BJ (cell line): ENCODE measurements around the gene ELL3. TPM values are rescaled to one million over a fixed set of nuclear protein-coding genes. Genes with fewer than 3 reads are reported as not detected.
A peak's percentile ranks its signal among the peaks of the same experiment; 100 is the strongest.
"Not testable (repeated sequence)": the region's sequence is repeated elsewhere in the genome, so short reads cannot be mapped to it uniquely, and the experiment has no call there.

ENCODE experiments used
- CTCF ChIA-PET: fragments of 350-600 bp; formaldehyde crosslinking; extraction: SDS; loops from one replicate; lab custom pipeline; 2021; ENCODE audit warnings: antibody characterized with exemption, inconsistent platforms; lab: Yijun Ruan, JAX
- POLR2A ChIA-PET: fragments of 300-600 bp; sonication (Branson Sonifier 250); formaldehyde crosslinking; extraction: SDS; loops from one replicate; lab custom pipeline; 2021; ENCODE audit warnings: antibody characterized with exemption; lab: Charles Lee
- DNase-seq: peaks from one replicate; pipeline ENCODE4 v3.0.0-alpha.2; 2011; ENCODE audit warnings: low read depth
- H3K27me3 ChIP-seq: 2 replicates; pipeline ENCODE4 v1.6.0; 2011; ENCODE audit warnings: low read length; ENCODE audit not compliant: control insufficient read depth, insufficient read depth
- H3K36me3 ChIP-seq: 2 replicates; pipeline ENCODE4 v1.5.1; 2011; ENCODE audit warnings: low read length; ENCODE audit not compliant: control insufficient read depth, insufficient read depth
- H3K4me3 ChIP-seq: 2 replicates; pipeline ENCODE4 v1.5.1; 2011; ENCODE audit warnings: low read depth, mild to moderate bottlenecking, control low read depth, low read length
- polyA minus RNA-seq: library from RNA; depleted of rRNA, polyadenylated mRNA; stranded (reverse); fragments of >200 nt; gene quantifications from 2 replicates; pipeline ENCODE4 v1.2.3, GENCODE V29; 2011; rRNA and poly(A)+ RNA removed
- polyA plus RNA-seq: library from polyadenylated mRNA; depleted of rRNA; stranded (reverse); fragments of >200 nt; gene quantifications from 2 replicates; pipeline ENCODE4 v1.2.3, GENCODE V29; 2011; rRNA removed
- TF ChIP-seq, protein P1 (sequence below): IDR thresholded peaks from 2 replicates; pipeline ENCODE4 v1.5.1; 2011; ENCODE audit warnings: low read depth, mild to moderate bottlenecking, control low read depth, inconsistent platforms, low read length, moderate library complexity; ENCODE audit not compliant: insufficient read depth

The ELL3 gene, protein sequence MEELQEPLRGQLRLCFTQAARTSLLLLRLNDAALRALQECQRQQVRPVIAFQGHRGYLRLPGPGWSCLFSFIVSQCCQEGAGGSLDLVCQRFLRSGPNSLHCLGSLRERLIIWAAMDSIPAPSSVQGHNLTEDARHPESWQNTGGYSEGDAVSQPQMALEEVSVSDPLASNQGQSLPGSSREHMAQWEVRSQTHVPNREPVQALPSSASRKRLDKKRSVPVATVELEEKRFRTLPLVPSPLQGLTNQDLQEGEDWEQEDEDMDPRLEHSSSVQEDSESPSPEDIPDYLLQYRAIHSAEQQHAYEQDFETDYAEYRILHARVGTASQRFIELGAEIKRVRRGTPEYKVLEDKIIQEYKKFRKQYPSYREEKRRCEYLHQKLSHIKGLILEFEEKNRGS
- polyA plus RNA-seq (1.2 and 2.0 TPM in 2 replicates), polyA minus RNA-seq (2.8 and 3.0 TPM in 2 replicates)

DNA sequence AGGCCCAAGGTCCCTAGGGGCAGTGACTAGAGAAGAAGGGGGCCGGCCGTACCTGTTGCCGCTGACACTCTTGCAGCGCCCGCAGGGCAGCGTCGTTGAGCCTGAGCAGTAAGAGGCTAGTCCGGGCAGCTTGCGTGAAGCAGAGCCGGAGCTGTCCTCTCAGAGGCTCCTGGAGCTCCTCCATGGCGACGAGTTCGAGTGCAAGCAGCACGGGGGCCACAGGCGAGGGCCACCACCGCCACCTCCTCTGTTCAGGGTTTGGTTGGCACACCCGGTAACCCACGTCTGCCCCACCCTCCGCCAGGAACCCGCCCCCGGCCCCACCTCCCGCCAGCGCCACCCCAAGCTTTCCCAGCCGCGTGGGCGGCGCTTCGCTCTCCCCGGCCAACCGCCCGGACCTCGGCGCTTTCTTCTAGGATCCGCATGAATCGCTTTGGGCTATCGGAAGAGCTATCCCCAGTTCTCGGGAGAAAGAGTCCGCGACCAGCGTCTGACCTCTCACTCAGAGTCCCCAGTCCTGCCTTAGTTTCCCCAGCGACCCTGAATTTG is at the start of gene ELL3:
Gene ELL3 (minus strand): TSS at position 249 of the 549 bp plus-strand sequence. CDS start 65 bp downstream, at position 184.
- TF ChIP-seq, protein P1, sequence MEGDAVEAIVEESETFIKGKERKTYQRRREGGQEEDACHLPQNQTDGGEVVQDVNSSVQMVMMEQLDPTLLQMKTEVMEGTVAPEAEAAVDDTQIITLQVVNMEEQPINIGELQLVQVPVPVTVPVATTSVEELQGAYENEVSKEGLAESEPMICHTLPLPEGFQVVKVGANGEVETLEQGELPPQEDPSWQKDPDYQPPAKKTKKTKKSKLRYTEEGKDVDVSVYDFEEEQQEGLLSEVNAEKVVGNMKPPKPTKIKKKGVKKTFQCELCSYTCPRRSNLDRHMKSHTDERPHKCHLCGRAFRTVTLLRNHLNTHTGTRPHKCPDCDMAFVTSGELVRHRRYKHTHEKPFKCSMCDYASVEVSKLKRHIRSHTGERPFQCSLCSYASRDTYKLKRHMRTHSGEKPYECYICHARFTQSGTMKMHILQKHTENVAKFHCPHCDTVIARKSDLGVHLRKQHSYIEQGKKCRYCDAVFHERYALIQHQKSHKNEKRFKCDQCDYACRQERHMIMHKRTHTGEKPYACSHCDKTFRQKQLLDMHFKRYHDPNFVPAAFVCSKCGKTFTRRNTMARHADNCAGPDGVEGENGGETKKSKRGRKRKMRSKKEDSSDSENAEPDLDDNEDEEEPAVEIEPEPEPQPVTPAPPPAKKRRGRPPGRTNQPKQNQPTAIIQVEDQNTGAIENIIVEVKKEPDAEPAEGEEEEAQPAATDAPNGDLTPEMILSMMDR: no peak
- CTCF ChIA-PET: interaction anchor here (0.6 to 2.2 kb wide), 10 partner anchors 9 to 424 kb away, joined by 3 to 12 read pairs (median 4); partner anchors contain the start of gene SERINC4
- peak within 1 kb of the TSS; percentile 50 for H3K4me3 ChIP-seq
- peaks cover 4% of the 10 kb centered on the region for H3K36me3 ChIP-seq
- H3K27me3 ChIP-seq: no peaks in the 10 kb centered on the region
- POLR2A ChIA-PET: interaction anchor here (0.6 to 0.9 kb wide), 2 partner anchors 20 to 31 kb away, joined by 6 to 8 read pairs; partner anchors contain the start of gene PDIA3
- DNase-seq: no peak

DNA sequence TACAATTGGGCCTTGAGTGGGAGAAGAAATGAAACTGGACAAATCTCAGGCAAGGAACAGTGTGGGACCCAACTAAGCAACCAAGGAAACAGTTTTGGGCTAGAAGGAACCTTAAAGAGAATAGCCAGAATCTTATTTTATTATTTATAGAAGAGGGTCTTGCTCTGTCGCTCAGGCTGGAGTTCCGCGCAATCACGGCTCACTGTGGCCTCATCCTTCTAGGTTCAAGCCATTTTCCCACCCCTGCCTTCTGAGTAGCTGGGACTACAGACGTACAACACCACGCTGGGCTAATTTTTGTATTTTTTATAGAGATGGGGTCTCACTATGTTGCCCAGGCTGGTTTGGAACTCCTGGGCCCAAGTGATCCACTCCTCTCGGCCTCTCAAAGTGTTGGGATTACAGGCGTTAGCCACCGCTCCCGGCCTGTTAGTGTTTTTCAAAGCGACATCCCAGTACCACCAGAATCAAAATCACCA is 49.3 kb upstream of the ELL3 start:
- H3K36me3 ChIP-seq: no peaks in the 10 kb centered on the region
- H3K27me3 ChIP-seq: no peaks in the 10 kb centered on the region
- ChIA-PET POLR2A (no interaction called here), CTCF (no interaction called here)
- DNase-seq: no peak
- H3K4me3 ChIP-seq: peak overlapping the region; percentile 52
- TF ChIP-seq, protein P1: no peak

DNA sequence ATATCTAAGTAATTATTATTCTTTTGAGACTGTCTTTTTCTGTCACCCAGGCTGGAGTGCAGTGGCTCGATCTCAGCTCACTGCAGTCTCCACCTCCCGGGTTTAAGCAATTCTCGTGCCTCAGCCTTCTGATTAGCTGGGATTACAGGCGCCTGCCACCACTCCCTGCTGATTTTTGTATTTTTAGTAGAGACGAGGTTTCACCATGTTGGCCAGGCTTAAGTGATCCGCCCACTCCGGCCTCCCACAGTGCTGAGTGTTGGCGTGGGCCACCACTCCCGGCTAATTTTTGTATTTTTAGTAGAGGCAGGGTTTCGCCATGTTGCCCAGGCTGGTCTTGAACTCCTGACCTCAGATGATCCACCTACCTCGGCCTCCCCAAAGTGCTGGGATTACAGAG is 48.5 kb upstream of the ELL3 start:
- POLR2A ChIA-PET: interaction anchor here (0.9 kb wide), 1 partner anchor 25 kb away, joined by 3 read pairs; the partner anchor contains the start of gene HYPK
- DNase-seq, H3K27me3 ChIP-seq, H3K4me3 ChIP-seq, H3K36me3 ChIP-seq, CTCF ChIA-PET: not testable (repeated sequence)

DNA sequence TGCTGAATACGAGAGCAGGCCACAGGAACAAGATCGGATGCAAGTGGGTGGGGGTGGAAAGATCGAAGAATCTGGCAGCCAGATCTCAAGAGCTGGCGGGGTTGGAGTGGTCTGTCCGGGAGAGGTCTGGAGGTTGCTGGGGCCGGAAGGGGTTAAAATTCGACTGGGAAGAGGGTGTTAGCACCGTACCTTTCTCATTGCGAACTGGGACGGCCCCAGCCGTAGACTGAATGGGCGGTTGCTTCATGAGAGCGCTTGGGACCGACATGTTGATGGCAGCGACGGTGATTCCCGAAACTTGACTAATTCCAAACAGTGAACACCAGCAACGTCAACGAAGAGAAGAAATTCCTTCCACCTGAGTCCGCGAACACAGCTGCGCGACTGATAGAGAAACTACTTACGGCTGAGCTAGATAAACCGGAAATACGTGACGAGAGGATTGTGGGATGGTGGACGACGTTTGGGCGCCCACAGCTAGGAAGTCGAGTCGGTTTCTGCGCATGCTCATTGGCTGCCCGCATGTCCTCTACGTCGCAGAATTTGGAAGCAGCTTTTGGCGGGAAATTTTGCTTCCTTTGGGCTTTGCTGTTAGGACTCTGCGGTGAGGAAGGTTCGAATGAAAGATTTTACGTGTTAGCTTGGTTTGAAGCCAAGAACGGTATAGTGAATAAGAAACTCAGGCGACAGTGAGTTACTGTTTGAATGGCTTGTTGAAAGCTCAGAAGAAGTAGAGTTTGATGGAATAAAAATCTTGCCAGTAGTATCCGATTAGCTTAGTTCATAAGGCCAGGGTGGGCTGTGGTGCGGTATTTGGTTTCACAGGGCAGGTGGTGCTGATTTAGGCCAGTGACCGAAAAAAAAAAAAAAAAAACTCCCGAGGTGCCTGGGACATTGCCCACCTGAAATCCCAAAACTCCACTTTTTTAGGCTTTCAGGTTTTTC is 47.8 kb upstream of the ELL3 start, which contains the start of gene MFAP1:
Gene MFAP1 (minus strand): TSS at position 389 of the 945 bp plus-strand sequence. CDS start 121 bp downstream, at position 268.
- peak; percentile 91 for DNase-seq
- ChIA-PET CTCF (interaction anchor here (1.0 kb wide), 1 partner anchor 22 kb away, joined by 4 read pairs; no protein-coding TSS in a partner anchor), POLR2A (interaction anchor here (0.5 to 0.9 kb wide), 2 partner anchors 24 to 277 kb away, joined by 3 to 6 read pairs; partner anchors contain the start of gene HYPK)
- Histone ChIP-seq H3K27me3 (no peaks in the 10 kb centered on the region), H3K36me3 (no peaks in the 10 kb centered on the region; the same call in 1 of the 2 replicates), H3K4me3 (peak within 1 kb of the TSS; percentile 94)
- TF ChIP-seq, protein P1: no peak

DNA sequence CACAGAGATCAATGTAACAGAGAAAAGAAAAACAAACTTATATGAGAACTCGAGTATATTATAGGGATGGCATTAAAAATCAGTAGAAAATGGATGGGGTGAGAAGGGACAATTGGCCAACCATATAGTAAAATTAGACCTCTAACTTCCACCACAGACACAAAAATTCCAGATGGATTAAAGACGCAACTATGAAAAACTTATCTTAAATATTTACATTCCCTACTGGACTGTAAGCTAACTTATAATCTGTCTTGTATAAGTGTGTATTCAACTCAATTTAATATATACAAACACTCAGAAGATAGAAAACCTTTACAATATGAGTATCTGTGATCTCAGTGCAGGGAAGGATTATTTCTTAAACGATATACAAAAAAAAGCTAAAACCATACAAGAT is 44.7 kb upstream of the ELL3 start:
- no peaks in the 10 kb centered on the region for H3K27me3 ChIP-seq
- CTCF ChIA-PET: interaction anchor here (0.8 to 1.9 kb wide), 2 partner anchors 21 to 44 kb away, joined by 3 to 4 read pairs; partner anchors contain the start of genes ELL3 and HYPK
- no peak for DNase-seq

DNA sequence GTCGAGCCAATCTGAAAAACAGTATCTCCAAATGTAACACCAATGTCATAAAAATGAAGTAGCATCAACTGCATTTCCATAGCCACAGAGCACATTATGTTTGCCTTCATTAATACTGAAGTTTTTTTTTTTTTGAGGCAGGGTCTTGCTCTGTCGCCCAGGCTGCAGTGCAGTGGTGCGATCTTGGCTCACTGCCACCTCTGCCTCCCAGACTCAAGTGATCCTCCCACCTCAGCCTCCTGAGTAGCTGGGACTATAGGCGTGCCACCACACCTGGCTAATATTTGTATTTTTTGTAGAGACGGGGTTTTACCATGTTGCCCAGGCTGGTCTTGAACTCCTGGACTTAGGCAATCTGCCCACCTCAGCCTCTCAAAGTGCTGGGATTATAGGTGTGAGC is 38.3 kb upstream of the ELL3 start:
- H3K27me3 ChIP-seq, DNase-seq, H3K4me3 ChIP-seq, CTCF ChIA-PET, POLR2A ChIA-PET: not testable (repeated sequence)
- peaks cover 20% of the 10 kb centered on the region for H3K36me3 ChIP-seq

More for the DNA sequence above, 44.7 kb upstream of the ELL3 start:
- no peak overlapping the region for H3K4me3 ChIP-seq
- POLR2A ChIA-PET: no interaction called here
- no peaks in the 10 kb centered on the region; the same call in none of the 2 replicates for H3K36me3 ChIP-seq
- TF ChIP-seq, protein P1: no peak
